GM21381 (cell line): ENCODE measurements around the gene STXBP1.
"Not testable (repeated sequence)": the region's sequence is repeated elsewhere in the genome, so short reads cannot be mapped to it uniquely, and the experiment has no call there.

Experiments used
- ATAC-seq: cut with Tn5 transposase; IDR thresholded peaks from one replicate; pipeline ENCODE4 v1.9.1; 2021; ENCODE audit warnings: mild to moderate bottlenecking, moderate library complexity; ENCODE audit not compliant: unreplicated experiment

The STXBP1 gene

DNA sequence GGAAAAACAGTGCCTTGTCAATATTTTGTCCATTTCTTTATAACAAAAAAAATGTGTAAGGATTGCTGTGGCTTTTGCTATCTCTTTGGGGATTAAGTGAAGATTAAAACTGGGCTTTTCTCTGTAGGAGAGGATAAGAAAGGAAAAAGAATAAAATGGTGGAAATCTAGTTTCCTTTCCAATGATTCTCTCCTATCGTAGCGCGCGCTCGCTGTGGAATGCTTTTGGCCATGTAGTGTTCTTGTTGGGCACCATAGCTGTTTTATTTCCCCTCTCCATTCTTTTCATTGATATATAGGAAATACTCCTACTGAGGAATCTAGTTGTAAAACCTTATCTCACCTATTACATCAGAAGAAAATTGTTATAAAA is 1.5 kb downstream of the STXBP1 start:
- ATAC-seq, result no peak

DNA sequence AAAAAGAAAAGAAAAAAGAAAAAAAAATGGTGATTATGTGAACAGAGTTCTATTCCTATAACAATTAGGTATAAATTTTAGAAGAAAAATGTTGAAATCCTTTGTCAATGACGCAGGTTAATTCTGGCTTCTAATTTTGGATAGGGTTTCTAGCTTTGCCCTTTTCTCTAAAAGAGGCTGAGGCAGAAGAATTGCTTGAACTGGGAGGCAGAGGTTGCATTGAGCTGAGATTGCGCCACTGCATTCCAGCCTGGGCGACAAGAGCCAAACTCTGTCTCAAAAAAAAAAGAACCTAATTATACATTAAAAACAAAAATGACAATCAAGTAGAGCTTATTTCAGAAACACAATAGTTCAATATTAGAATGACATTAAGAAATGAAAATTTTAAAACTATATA is 2.9 kb downstream of the STXBP1 start:
- ATAC-seq, result no peak

DNA sequence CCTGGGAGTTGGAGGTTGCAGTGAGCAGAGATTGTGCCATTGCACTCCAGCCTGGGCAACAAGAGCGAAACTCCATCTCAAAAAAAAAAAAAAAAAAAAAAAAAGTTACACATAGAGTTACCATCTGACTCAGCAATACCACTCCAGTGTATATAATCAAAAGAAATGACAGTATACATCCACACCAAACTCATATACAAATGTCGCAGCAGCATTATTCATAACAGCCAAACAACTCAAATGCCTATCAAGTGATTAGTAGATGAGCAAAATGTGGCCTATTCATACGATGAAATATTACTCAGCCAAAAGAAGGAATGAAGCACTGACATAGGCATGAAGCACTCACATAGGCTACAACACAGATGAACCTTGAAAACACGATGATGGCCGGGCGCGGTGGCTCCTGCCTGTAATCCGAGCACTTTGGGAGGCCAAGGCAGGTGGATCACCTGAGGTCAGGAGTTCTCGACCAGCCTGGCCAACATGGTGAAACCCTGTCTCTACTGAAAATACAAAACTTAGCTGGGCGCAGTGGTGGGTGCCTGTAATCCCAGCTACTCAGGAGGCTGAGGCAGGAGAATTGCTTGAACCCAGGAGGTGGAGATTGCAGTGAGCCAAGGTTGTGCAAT is 9.4 kb downstream of the STXBP1 start:
- not testable (repeated sequence) for ATAC-seq

DNA sequence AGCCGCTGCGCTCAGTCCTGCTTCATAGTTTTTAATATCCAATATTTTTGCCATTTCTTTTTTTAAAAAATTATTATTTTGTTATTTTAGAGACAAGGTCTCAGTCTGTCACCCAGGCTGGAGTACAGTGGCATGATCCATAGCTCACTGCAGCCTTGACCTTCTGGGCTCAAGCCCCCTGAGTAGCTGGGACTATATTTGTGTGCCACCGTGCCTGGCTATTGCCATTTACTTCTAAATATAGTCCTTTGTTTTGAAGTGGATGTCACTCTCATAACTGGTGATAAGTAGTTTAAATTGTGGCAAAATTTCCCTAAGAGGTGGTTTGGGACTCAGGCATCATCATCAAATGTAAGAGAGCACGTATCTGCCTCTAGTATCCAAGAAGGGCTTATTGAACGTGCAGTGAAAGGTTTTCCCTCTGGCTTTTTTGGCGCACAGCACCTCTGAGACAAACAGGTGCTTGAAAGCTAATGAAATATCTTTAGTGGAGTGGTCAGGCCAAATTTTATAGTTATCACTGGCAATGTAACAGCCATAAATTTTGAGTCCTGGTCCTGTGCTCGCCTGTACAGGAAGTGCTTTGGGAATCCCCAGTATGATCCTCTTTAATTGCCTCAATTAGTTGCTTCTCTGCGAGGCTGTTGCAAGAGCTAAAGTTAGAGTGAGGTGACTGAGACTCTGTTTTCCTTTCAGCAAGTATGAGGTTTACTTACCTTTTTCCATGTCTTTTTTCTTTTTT is 14.8 kb downstream of the STXBP1 start:
- no peak for ATAC-seq

DNA sequence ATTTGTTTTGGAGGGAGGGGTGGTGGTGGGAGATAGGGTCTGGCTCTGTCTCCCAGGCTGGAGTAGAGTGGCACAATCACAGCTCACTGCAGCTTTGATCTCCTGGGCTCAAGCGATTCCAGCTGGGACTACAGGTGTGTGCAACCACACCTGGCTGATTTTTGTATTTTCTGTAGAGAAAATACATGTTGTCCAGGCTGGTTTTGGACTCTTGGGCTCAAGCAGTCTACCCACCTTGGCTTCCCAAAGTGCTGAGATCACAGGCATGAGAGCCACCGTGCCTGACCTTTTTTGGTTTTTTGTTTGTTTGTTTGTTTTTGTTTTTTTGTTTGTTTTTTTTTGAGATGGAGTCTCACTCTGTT is 15.4 kb downstream of the STXBP1 start:
- ATAC-seq, result no peak

DNA sequence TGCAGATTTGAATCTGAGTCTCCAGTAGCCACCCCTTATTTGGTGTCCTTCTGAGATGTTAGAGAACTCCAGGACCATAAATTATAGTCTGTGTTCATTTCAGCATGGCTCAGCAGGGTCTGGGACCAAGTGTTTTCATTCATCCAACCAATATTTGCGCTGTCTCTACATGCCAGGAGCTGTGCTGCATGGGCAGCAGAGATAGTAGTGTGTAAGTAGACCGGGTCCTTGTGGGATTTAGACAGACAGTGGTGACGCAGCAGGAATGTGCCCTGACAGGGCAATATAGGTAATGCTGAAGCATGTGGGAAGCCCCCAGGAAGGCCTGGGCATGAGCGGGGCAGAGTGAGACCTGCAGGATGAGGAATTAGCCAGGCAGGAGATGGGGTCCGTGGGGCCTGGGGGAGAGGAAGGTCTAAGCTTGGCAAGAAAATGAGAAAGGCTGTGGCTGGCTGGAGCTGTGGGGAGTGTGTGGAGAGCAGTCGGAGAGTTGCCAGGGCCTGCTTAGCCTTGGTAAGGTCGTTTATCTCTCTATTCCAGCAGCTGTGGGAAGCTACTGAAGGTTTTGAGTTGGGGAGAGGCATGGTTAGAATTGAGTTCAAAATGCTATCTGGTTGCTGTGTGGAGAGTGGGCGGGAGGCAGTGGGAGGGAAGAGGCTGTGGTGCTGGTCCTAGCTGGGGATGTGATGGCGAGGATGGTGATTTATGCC is 16.8 kb downstream of the STXBP1 start:
- no peak for ATAC-seq

DNA sequence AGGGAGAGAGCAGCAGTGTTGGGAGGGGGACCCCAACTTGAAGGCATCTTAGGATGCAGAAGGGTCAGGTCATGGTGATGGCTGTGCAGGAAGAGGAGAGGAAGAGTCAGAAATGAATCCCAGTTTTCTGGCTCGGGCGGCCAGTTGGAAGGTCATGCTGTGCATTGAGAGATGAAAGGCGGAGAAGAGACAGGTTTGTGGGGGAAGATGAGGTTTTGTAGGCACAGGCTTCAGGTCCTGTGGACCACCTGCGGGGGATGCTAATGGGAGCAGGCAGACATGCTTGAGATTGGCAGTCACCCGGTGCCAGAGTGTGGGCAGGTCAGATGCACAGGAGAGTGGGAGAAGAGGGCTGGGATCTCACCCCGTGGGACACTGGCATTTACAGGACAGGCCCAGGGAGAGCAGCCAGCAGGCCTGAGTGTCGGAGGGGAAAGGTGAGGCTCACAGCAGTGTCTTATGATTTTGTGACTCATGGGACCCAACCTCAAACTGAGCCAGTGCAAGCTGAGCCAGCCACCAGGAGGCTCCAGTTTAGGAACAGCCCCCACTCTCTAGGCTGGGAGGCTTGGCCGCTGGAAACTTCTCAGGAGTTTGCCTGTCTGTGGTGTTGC is 17.5 kb downstream of the STXBP1 start:
- ATAC-seq, result no peak

DNA sequence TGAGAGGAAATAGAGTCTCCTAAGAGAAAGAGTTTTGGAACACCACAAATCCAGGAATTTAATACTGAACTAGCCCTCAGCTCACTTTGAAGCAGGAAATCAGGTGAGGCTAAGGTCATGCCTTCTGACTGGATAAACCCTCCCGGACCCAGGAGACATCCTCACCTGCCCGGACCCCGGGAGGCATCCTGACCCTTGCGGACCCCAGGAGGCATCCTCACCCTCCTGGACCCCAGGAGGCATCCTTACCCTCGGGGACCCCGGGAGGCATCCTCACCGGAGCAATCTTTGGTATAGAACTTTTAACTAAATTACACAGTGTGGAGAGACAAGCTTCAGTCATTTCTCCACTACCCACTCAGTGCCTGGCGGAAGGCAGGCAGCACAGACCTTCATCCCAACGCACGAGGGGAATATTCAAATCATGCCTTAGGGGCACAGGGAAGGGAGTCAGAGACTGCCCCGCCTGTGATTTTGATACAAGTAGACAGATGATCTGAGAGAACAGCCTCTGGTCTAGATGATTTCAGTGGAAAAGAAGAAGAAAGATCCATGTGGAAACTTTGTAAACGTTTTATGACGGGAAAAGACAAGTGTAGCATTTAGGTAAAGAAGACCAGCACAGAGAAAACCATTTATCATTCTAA is 21.3 kb downstream of the STXBP1 start:
- no peak for ATAC-seq

DNA sequence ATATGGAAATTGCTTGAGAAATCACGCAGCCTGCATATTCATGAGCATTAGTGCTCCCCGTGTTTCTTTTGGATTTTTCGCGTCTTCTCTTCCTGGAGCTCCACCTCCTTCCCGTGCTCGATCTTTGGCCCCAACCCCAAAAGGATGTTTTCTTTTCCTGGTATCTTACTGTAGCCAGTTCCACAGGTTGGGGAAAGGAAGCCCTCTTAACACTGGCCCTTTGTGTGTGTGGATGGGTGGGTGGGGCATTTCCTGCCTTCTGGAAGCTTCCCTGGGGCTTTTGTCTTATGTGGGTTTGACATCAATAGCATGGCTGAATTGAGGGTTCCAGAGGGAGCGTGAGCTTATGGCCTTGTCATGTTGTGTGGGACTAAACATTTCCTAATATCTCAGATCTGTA is 21.9 kb downstream of the STXBP1 start:
- ATAC-seq, result no peak

DNA sequence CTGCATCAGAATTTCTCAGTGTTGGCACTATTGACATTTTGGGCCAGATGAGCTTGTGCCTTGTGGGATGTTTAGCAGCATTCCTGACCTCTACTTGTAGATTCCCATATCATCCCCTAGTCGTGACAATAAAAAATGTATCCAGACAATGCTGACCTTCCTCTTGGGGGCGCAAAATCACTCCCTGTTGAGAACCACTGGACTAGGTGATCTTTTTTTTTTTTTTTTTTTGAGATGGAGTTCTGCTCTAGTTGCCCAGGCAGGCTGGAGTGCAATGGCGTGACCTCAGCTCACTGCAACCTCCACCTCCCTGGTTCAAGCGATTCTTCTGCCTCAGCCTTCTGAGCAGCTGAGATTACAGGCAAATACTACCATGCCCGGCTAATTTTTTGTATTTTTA is 22.6 kb downstream of the STXBP1 start:
- ATAC-seq, result no peak

DNA sequence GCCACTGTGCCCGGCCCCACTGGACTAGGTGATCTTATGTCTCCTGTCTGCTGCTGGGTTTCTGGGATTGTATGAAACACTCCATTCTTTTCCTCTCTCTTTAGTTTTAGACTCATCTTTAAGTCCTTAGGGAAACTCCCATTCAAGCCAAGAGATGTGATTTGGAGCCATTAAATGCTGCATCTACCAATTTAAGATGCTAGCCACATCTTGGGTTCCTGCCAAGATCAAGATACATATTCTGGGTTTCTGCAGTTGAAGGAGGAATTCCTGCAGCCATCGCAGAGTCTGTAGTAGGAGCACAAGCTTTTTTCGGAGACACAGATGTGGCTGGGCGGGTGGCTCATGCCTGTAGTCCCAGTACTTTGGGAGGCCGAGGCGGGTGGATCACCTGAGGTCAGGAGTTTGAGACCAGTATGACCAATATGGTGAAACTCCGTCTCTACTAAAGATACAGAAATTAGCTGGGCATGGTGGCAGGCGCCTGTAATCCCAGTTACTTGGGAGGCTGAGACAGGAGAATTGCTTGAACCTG is 23.2 kb downstream of the STXBP1 start:
- ATAC-seq, result no peak

DNA sequence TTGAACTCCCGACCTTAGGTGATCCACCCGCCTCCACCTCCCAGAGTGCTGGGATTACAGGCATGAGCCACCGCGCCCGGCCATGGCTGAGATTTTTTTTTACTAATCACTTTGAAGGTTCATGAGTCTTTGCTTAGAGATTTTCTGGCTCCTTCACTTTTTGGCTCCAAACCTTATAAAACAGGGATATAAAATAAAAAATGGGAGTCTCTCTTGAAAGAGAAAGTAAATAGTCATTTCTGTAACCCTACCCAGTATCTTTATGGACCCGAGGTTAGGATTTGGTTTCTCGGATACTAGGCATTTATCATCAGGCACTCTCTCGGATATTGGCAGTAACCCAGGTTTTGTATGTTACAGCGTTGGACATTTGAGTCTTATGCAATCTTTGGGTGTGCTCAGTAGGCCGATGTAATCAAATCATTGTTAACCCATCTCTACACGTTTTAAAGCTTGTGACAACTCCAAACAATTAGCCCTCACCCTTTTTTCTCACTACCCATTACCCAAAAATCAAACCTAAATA is 25.3 kb downstream of the STXBP1 start:
- ATAC-seq, result no peak

DNA sequence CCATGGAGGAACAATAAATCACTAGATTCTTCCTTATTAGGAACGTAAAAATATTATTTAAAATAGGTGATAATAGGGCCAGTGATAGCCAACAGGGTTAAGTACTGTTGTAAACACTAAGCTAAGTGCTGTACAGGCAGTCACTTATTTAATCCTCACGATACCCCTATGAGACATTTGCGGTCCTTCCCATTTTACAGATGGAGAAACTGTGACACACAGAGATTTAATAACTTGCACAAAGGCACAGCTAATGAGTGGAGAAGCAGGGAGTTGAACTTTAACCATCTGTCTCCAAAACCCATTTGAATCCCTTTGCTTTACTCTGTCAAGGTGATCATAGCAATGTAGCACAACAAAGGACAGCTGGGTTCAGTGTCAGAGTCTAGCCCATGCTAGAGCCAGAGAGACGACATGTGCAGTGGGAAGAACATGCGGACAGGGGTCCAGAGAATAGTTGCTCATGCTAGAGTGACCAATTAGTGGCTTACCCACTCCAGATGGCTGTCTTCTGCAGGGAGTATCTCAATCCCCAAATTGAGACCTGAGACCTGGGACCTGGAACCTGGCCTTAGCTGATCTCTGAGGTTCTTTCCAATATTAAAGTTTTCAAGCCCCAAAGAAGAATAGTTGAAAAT is 28.9 kb downstream of the STXBP1 start:
- no peak for ATAC-seq

DNA sequence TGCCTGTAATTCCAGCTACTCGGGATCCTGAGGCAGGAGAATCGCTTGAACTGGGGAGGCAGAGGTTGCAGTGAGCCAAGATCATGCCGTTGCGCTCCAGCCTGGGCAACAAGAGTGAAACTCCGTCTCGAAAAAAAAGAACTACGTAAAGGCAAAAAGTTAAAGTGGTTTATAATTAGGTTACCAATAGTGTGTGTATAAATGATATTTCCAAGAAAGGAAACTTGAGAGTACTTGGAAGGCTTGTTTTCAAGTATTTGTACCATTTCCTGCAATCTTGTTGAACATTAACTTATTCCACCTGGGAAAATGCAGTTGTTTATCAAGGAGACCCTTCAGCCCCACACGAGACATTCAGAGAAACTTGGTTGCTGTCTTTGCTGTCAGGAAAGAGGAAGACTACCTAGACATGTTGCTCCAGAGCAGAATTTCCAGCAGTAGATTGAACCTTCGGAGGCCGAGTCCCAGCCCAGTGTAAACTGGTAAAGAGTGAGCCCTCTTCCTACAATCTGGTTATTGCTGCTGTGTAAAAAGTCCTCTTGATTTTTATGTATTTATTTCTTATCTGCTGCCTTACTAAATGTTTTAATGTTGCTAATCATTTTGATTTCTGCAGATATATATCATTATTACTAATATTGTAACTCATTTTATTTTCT is 30.1 kb downstream of the STXBP1 start:
- ATAC-seq, result no peak

DNA sequence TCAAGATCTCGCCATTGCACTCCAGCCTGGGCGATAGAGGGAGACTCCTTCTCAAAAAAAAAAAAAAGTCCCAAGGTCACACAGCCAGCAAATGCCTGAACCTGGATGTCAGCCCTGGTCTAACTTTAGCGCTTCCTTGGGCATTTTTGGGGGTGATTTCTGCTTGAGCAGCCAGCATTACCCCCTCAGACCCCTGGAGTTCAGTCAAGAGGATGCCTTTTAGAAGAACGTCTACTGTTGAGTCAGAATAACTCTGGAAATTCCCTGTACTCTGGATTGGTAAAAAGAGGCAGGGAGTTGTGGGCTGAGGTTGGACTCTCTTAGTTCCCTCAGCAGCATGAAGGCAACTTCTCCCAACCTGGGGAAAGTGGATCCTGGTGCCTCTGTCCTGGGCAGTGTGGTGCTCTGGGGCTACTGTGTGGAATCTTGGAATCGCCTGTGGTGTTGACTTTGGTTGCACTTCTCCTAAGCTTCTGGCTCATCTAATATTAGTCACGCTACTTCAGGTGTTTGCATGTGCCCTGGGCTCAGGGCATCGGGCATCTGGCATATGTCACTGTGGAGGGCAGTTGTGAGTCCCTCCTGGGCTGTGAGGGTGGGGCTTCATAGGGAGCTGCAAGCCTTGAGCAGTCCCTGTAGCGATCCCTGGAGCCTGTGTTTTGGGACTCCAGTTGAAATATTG is 32.2 kb downstream of the STXBP1 start:
- ATAC-seq, result no peak

DNA sequence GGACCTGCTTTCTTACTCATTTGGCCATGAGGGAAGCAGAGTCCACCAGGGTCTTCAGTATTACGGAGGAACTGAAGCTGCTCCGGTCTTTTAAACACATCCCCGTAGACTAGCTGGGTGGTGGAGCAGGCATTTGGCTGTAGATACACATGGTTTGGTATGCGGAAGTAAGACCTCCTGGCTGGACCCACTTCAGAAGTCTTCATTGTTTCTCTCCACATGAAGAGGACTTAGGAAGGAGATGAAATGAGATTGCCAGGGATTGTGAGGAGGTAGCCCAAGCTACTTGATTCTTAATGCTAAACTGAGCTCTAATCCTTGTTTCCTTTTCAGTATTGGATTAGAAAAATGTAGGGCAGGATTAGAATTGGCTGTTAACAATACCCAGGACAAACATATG is 32.9 kb downstream of the STXBP1 start:
- no peak for ATAC-seq

DNA sequence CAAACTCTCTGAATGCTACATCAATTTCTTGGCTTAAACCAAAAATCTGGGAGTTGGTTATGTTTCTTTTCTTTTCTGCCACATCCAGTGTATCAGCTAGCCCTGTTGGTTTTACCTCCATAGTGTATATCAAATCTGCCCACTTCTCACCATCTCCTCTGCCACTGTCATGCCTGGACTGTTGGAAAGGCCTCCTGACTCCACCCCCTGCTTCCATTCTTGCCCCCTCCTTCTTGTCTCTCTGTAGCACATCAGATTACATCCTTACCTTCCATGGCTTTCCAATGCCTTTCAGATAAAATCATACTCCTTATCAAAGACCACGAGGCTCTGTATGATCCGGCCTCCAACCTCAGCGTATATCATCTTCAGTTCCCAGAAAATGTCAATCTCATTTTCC is 35.4 kb downstream of the STXBP1 start:
- ATAC-seq, result no peak

DNA sequence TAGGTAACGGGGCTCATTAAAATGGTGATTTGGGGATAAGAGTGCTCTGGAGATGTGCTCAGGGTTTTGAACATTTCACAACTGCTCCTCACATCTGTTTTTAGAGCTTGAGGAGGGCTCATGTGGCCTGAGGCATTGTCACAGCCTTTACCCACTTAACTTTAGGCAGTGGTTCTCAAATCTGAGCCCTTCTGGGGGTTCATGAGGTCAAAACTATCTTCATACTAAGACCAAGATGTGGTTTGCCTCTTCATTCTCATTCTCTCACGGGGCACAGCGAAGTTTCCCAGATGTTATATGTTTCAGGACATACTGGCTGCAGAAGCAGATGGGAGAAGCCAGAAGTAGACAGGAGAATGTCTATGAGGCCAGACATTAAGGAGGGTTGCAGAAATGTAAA is 38.4 kb downstream of the STXBP1 start:
- no peak for ATAC-seq
